ENCODE measurements around the gene OPRL1.

OPRL1 gene

DNA sequence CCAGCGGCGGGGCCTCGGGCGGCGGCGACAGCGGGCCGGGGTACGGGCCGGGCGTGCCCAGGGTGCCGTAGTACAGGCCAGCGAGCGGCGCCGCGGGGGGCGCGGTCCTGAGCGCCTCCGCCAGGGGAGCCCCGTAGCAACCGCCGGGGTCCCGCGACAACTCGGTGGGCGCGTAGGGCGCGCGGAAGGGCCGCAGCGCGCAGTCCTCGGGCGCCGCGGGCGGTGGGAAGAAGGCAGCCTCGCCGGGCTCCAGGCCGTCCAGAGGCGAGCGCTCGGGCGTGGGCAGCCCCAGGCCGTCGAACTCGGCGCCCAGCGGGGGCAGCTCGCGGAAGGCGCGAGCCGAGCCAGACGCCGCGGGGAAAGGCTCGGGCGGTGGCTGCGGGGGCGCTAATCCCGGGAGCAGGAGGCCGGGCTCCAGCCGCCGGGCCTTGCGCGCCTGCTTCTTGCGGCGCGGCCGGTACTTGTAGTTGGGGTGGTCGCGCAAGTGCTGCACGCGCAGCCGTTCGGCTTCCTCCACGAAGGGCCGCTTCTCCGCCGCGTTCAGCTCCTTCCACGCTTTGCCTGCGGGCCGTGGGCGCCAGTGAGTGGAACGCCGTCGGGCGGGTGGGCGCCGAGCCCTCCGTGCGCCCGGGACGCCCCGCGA, 31.4 kb upstream of the OPRL1 start:
- Histone ChIP-seq H3K9me3 (ENCODE audit: control extremely low read depth in 1 of 5, control insufficient read depth in 4 of 5, insufficient read depth in 2 of 5, low read depth in 1 of 5, low read length in 4 of 5) (no peaks in the 10 kb centered on the region), H3K36me3 (ENCODE audit: control insufficient read depth in 4 of 4, insufficient read depth in 4 of 4, low read length in 3 of 4) (peaks cover 0 to 4% (median 0%) of the 10 kb centered on the region in 4 experiments), H3K27ac (ENCODE audit: insufficient read depth in 1 of 2, low read depth in 1 of 2, low read length in 2 of 2, poor library complexity in 1 of 2, severe bottlenecking in 2 of 2) (no peak overlapping the region), H3K4me1 (ENCODE audit: control extremely low read depth in 1 of 4, control insufficient read depth in 4 of 4, insufficient read depth in 4 of 4, low read length in 3 of 4) (peaks cover 0 to 81% (median 58%) of the 10 kb centered on the region in 4 experiments), H3K4me3 (ENCODE audit: control insufficient read depth in 1 of 7, extremely low read depth in 1 of 7, insufficient read depth in 4 of 7, low read depth in 2 of 7, low read length in 6 of 7) (peak overlapping the region in 4 of 7 experiments; percentile 28 to 61 (median 41)), H3K27me3 (replicated peaks in 2 of 5; ENCODE audit: control insufficient read depth in 4 of 5, insufficient read depth in 5 of 5, low read length in 4 of 5) (peaks cover 0 to 30% (median 0%) of the 10 kb centered on the region in 5 experiments)
- ChIA-PET POLR2A (no interaction called here), CTCF (interaction anchor here (15.2 kb wide), 1 partner anchor 10 kb away, joined by 187 read pairs; the partner anchor contains the start of gene C20orf204)
- peak in 1 of 3 donors; percentile 41 for DNase-seq
- WGBS (ENCODE audit: insufficient coverage): 17% methylated on average over 74 of the region's 101 CpGs

DNA sequence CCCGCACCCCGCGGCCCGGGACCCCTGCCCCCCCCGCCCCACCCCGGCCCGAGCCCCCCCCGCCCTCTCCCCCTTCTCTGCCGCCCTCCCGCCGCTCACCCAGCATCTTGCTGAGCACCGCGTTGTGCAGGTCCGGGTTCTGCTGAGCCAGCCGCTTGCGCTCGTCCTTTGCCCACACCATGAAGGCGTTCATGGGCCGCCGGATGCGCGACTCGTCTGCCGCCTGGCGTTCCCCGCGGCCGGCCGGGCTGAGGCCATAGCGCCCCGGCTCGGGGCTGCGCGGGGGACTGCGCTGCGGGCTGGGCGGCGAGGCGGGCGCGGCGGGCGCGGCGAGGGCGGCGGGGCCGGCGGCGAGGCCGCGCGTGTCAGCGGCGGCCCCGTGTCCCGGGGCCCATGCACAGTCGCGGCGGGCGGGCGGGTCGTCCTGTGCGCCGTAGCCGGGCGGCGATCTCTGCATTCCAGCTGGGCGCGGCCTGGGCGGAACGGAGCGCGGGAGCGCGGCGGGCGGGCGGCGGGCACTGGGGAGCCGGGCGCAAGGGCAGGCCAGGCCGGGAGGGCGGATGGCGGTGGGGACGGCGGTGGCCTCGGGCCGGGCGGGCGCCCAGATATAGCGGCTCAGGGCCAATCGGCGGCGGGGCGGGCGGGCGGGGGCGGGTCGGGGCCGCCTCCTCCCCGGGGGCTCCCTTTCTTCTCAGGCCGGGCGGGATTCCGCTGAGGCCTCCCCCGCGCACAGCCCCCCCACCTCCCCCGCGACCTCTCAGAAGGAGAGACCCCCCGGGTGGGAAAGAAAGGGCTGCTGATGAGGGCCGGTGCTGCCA, 30.6 kb upstream of the OPRL1 start, which contains the start of gene SOX18:
Gene SOX18 (minus strand): TSS at position 580 of the 818 bp plus-strand sequence. CDS start 123 bp downstream, at position 457.
- H3K9me3 ChIP-seq (ENCODE audit: control extremely low read depth in 1 of 5, control insufficient read depth in 4 of 5, insufficient read depth in 2 of 5, low read depth in 1 of 5, low read length in 4 of 5): no peaks in the 10 kb centered on the region
- POLR2A ChIA-PET: interaction anchor here (0.6 kb wide), 1 partner anchor 10 kb away, joined by 3 read pairs; no protein-coding TSS in a partner anchor
- peaks cover 0 to 88% (median 65%) of the 10 kb centered on the region in 4 experiments for H3K4me1 ChIP-seq (ENCODE audit: control extremely low read depth in 1 of 4, control insufficient read depth in 4 of 4, insufficient read depth in 4 of 4, low read length in 3 of 4)
- H3K27ac ChIP-seq (ENCODE audit: insufficient read depth in 1 of 2, low read depth in 1 of 2, low read length in 2 of 2, poor library complexity in 1 of 2, severe bottlenecking in 2 of 2): peak within 1 kb of the TSS in 1 of 2 experiments; percentile 61
- CTCF ChIA-PET: interaction anchor here (1.3 to 15.2 kb wide), 3 partner anchors 10 to 21 kb away, joined by 3 to 187 read pairs (median 37); partner anchors contain the start of gene C20orf204
- H3K27me3 ChIP-seq (replicated peaks in 2 of 5; ENCODE audit: control insufficient read depth in 4 of 5, insufficient read depth in 5 of 5, low read length in 4 of 5): peaks cover 0 to 30% (median 0%) of the 10 kb centered on the region in 5 experiments
- peak within 1 kb of the TSS in 5 of 7 experiments; percentile 40 to 67 (median 51) for H3K4me3 ChIP-seq (ENCODE audit: control insufficient read depth in 1 of 7, extremely low read depth in 1 of 7, insufficient read depth in 4 of 7, low read depth in 2 of 7, low read length in 6 of 7)
- DNase-seq: peak in 2 of 3 donors; percentile 50 to 56
- under 1% methylated on average over 46 of the region's 111 CpGs for WGBS (ENCODE audit: insufficient coverage)
- peaks cover 0 to 4% (median 0%) of the 10 kb centered on the region in 4 experiments for H3K36me3 ChIP-seq (ENCODE audit: control insufficient read depth in 4 of 4, insufficient read depth in 4 of 4, low read length in 3 of 4)

- POLR2A ChIA-PET: interaction anchor here (0.6 kb wide), 1 partner anchor 11 kb away, joined by 3 read pairs; no protein-coding TSS in a partner anchor
- 8% methylated on average over 13 of the region's 16 CpGs for WGBS (ENCODE audit: insufficient coverage)
- Histone ChIP-seq H3K27ac (ENCODE audit: insufficient read depth in 1 of 2, low read depth in 1 of 2, low read length in 2 of 2, poor library complexity in 1 of 2, severe bottlenecking in 2 of 2) (peak overlapping the region in 1 of 2 experiments; percentile 61), H3K4me1 (ENCODE audit: control extremely low read depth in 1 of 4, control insufficient read depth in 4 of 4, insufficient read depth in 4 of 4, low read length in 3 of 4) (peaks cover 2 to 89% (median 65%) of the 10 kb centered on the region in 4 experiments), H3K9me3 (ENCODE audit: control extremely low read depth in 1 of 5, control insufficient read depth in 4 of 5, insufficient read depth in 2 of 5, low read depth in 1 of 5, low read length in 4 of 5) (no peaks in the 10 kb centered on the region), H3K4me3 (ENCODE audit: control insufficient read depth in 1 of 7, extremely low read depth in 1 of 7, insufficient read depth in 4 of 7, low read depth in 2 of 7, low read length in 6 of 7) (peak overlapping the region in 5 of 7 experiments; percentile 20 to 67 (median 50)), H3K27me3 (replicated peaks in 2 of 5; ENCODE audit: control insufficient read depth in 4 of 5, insufficient read depth in 5 of 5, low read length in 4 of 5) (peaks cover 0 to 30% (median 0%) of the 10 kb centered on the region in 5 experiments), H3K36me3 (ENCODE audit: control insufficient read depth in 4 of 4, insufficient read depth in 4 of 4, low read length in 3 of 4) (peaks cover 0 to 4% (median 0%) of the 10 kb centered on the region in 4 experiments)
- CTCF ChIA-PET: interaction anchor here (1.1 to 15.2 kb wide), 5 partner anchors 11 to 58 kb away, joined by 3 to 187 read pairs (median 5); partner anchors contain the start of genes C20orf204 and NPBWR2
- no peak for DNase-seq
Observed at GRCh38 chr20:64049878-64050260, 30.0 kb upstream of the OPRL1 start.

DNA sequence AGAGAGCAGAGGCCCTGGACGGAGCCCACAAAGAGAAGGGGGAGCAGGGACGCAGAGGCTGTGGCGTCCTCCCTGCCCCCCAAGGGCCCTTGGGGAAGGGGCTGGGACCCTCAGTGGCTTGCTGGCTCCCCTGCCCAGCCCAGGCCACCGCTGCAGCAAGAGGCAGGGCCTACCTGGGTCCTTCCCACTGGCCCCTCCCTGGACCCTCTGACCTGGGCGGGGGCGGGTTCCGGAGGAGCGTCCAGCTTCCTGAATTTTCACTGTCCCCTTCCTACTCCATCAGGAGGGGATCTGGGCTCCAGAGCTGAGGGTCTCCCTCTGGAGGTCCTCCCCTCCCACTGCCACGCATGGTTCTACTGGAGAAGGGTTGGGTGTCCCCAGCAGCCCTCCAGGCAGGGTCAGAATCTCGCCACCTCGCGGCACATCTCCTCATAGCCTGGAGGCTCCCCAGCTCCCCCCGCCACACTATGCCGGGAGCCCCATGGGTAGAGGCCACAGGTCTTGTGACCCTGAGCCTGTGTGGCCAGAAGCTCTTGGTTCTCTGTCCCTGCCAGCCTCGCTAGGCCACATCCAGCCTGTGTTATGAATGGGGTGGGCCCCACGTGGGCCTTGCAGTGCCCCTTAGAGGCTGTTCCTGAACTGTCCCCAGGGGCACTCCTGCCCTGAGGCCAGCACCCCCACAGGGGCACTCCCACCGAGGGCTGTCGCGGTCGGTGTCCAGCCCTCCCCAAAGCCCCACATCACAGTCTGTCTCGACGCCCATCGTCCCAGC, 29.4 kb upstream of the OPRL1 start:
- WGBS (ENCODE audit: insufficient coverage): 52% methylated on average over 15 of the region's 23 CpGs
- Histone ChIP-seq H3K27ac (ENCODE audit: insufficient read depth in 1 of 2, low read depth in 1 of 2, low read length in 2 of 2, poor library complexity in 1 of 2, severe bottlenecking in 2 of 2) (peak overlapping the region in 1 of 2 experiments; percentile 61), H3K4me1 (ENCODE audit: control extremely low read depth in 1 of 4, control insufficient read depth in 4 of 4, insufficient read depth in 4 of 4, low read length in 3 of 4) (peaks cover 2 to 89% (median 67%) of the 10 kb centered on the region in 4 experiments), H3K9me3 (ENCODE audit: control extremely low read depth in 1 of 5, control insufficient read depth in 4 of 5, insufficient read depth in 2 of 5, low read depth in 1 of 5, low read length in 4 of 5) (no peaks in the 10 kb centered on the region), H3K36me3 (ENCODE audit: control insufficient read depth in 4 of 4, insufficient read depth in 4 of 4, low read length in 3 of 4) (peaks cover 0 to 4% (median 0%) of the 10 kb centered on the region in 4 experiments), H3K27me3 (replicated peaks in 2 of 5; ENCODE audit: control insufficient read depth in 4 of 5, insufficient read depth in 5 of 5, low read length in 4 of 5) (peaks cover 0 to 30% (median 0%) of the 10 kb centered on the region in 5 experiments), H3K4me3 (ENCODE audit: control insufficient read depth in 1 of 7, extremely low read depth in 1 of 7, insufficient read depth in 4 of 7, low read depth in 2 of 7, low read length in 6 of 7) (peak overlapping the region in 5 of 7 experiments; percentile 20 to 67 (median 50))
- ChIA-PET CTCF (interaction anchor here (1.1 to 15.2 kb wide), 5 partner anchors 12 to 58 kb away, joined by 3 to 187 read pairs (median 5); partner anchors contain the start of genes C20orf204 and NPBWR2), POLR2A (no interaction called here)
- peak in 1 of 3 donors; percentile 46 for DNase-seq

DNA sequence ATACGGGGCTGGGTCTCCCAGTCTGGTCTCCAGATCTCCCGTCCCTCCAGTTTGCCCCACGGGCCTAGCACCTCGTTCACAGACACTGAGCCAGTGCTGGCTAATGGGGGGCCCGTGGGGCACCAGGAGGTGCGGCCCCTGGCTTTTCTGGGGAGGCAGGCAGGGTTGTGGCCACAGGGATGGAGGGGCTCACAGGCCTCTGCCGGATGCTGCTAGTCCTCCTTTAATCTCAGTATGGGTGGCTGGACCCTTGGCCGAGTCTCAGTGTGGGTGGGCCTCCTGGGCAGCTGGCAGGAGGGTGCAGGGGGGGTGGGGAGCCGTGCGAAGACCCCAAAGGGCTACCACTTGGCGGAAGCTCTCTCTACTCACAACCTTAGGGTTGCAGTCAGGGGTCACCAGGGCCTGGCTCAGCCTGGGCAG, 28.8 kb upstream of the OPRL1 start:
- Histone ChIP-seq H3K4me1 (ENCODE audit: control extremely low read depth in 1 of 4, control insufficient read depth in 4 of 4, insufficient read depth in 4 of 4, low read length in 3 of 4) (peaks cover 2 to 89% (median 70%) of the 10 kb centered on the region in 4 experiments), H3K36me3 (ENCODE audit: control insufficient read depth in 4 of 4, insufficient read depth in 4 of 4, low read length in 3 of 4) (peaks cover 0 to 4% (median 0%) of the 10 kb centered on the region in 4 experiments), H3K4me3 (ENCODE audit: control insufficient read depth in 1 of 7, extremely low read depth in 1 of 7, insufficient read depth in 4 of 7, low read depth in 2 of 7, low read length in 6 of 7) (no peak overlapping the region), H3K27me3 (replicated peaks in 2 of 5; ENCODE audit: control insufficient read depth in 4 of 5, insufficient read depth in 5 of 5, low read length in 4 of 5) (peaks cover 0 to 30% (median 0%) of the 10 kb centered on the region in 5 experiments), H3K27ac (ENCODE audit: insufficient read depth in 1 of 2, low read depth in 1 of 2, low read length in 2 of 2, poor library complexity in 1 of 2, severe bottlenecking in 2 of 2) (no peak overlapping the region), H3K9me3 (ENCODE audit: control extremely low read depth in 1 of 5, control insufficient read depth in 4 of 5, insufficient read depth in 2 of 5, low read depth in 1 of 5, low read length in 4 of 5) (no peaks in the 10 kb centered on the region)
- WGBS (ENCODE audit: insufficient coverage): 87% methylated on average over 11 of the region's 11 CpGs
- POLR2A ChIA-PET: no interaction called here
- no peak for DNase-seq
- CTCF ChIA-PET: interaction anchor here (1.1 to 15.2 kb wide), 7 partner anchors 9 to 57 kb away, joined by 4 to 187 read pairs (median 5); partner anchors contain the start of genes C20orf204 and NPBWR2

Measured in common myeloid progenitor, CD34-positive (primary cell).